ENCODE data around the gene TTC19.

Gene TTC19, protein sequence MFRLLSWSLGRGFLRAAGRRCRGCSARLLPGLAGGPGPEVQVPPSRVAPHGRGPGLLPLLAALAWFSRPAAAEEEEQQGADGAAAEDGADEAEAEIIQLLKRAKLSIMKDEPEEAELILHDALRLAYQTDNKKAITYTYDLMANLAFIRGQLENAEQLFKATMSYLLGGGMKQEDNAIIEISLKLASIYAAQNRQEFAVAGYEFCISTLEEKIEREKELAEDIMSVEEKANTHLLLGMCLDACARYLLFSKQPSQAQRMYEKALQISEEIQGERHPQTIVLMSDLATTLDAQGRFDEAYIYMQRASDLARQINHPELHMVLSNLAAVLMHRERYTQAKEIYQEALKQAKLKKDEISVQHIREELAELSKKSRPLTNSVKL

DNA sequence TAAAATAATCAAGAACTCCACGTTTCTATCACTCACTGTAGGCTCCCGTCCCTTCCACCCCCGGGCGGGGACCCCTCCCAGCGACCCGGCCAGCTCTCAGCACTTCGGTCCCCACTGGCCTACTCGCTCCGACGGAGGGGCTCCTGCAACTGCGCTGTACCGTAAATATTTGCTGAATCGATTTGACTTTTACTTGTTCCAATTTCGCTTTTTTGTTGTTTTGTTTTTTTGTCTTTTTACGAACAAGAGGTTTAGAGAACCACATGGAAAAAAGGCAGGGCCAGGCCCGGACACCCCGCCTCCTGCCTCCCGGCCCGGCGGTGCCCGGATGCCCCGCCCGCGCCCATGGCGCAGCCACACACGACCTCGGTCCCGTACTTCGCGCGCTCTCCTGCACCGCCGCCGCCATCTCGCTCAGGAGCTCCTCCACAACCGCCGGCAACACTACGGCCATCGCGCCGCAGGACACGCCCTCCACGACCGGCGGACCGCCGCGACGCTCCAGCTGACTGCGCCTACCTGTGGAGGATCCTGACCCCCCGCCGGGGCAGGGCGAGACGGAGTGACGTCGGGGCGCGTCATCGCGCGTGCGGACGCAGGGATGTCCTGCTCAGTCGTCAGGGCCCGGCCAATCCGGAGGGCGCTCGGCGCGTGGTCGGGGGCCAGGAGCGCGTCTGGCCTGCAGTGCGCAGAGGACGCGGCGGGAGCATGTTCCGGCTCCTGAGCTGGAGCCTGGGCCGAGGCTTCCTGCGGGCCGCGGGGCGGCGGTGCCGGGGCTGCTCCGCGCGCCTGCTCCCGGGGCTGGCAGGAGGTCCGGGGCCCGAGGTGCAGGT, at the start of gene TTC19, which contains the start of gene ZSWIM7:
Gene TTC19 (plus strand): TSS at position 684 of the 833 bp plus-strand sequence. CDS start 25 bp downstream, at position 709.
Gene ZSWIM7 (minus strand): TSS at position 564 of the 833 bp plus-strand sequence. CDS start 110 bp downstream, at position 454.
- FAIRE-seq, result no peak

DNA sequence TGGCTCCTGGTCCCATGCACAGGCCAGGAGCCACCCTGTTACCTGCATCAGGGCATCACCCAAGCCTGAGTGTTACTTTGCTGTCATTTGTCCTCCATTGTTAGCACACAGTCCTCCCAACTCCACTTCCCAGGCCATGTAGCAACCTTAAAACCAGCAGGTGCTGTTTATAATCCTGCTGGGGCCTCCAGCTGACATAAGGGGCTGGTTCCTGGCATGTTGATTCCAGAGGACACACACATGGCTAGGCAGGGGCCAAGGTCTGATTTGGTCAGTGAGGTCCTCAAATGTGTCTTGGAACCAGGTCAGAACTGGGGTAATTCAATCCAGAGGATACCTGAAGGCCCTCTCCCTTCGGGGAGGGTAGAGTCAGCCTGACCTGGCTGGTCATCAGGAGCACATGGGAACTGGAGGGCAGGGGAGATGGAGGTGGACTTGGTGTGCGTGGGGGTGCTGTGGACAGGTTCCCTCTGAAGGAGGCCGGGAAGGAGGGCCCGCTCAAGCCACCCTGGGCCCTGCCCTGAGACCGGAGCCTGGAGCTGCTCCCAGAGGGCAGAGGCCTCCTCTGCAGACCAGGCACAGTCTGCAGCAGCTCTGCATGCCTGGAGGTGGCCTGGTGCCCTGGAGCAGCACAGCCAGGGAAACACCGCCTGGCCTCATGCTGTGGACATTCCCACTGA, 48.1 kb upstream of the TTC19 start:
- FAIRE-seq, result no peak

DNA sequence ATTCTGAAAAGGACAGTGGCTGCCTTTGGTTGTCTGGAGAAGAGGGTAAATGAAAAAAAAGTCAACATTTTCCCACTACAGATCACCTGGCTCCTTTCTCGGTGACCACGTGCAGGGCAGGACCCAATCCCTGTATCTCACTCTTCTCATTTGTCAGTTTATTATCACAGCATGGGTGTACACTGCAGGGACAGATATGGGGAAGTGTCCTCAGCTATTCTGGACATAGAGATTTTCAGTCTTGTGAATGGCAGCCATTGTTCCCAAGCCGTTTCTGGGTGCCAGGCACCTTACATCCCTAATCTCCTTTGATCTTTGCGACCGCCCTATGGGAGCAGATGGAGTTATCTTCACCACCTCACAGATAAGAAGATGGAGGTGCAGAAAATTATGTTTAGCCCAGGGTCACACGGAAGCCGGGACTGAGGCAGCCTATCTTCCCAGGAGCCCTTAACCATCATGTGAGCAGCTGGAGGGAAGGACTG, 47.5 kb upstream of the TTC19 start:
- no peak for FAIRE-seq

DNA sequence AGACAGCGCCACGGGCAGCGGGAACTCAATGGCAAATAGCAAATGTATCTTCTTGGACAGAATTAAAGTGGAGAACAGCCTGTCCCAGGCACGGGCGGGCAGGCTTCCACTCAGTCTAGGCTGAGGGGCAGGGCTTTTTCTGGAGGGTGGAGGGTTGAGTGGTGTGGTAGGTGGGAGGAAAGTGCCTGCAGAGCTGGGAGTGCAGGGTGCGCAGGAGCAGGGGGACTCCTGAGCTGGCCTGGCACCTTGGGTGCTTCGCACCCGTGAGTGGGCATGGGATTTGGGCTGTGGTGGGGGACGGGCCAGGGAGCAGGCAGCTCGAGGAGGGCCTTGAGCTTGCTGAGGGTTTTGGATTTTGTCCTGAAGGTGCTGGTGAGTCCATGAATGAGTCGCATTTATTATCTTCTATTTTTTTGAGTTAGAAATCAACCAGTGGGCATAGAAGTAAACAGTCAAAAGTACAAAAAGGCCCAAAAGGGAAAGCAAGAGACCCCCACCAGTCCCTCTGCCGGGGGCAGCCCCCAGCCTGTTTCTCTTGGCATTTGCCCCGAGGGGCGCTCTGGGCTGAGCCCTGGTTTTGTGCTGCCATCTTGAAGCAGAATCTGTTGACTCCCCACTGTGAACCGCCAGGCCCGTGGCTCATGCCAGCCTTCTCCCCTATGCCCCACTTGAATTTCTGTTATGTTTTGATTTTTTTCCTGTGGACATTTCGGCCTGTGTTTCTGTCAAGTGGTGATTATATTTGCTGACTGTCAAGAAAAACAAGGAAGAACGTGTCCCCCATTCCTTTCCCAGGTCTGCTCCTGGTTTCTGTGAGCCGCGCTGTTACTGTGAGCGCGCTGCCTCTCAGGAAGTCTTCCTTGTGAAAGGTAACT, 46.5 kb upstream of the TTC19 start:
- FAIRE-seq, result no peak

DNA sequence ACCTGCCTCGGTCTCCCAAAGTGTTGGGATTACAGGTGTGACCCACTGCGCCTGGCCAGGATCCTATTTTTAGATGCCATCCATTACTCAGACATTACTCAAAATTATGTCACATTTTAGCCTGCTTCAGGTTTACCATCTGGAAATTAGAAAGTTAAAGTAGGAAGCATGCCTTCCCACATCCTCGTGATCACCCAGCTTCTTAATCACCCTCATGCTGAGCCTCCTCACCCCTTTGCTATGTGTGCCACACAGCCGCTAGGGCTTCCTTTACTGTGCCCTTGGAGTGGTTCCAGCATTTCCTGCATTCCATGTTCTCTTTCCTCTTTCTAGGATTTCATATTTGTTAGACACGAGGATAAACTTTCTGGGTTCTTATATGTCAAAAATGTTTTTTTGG, 45.4 kb upstream of the TTC19 start:
- no peak for FAIRE-seq

DNA sequence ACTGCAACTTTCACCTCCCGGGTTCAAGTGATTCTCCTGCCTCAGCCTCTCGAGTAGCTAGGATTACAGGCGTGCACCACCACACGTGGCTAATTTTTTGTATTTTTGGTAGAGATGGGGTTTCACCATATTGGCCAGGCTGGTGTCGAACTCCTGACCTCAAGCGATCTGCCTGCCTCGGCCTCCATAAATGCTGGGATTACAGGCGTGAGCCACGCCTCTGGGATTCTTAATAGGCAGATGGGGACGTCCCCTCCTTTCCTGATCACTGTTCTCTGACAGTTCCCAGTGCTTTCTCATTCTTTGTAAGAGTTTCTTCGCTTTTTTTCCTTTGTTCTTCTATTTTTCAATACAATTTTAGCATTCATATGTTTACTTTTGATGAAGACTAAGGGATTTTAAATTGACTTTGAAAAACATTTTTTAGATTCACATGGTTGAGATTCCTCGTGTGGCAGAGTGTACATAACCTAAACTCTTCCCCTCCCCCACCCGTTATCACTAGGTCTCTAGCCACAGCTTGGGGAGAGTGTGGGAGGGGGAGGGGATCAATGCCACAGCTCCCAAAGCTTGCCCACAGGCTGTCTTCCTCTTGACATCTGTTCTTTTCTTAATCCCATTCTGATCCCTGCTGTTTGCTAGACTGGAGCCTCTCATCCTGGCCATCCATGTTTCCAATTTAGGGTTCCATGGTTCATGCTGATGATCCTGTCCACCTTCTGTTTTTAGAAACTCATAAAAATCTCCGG, 43.7 kb upstream of the TTC19 start:
- FAIRE-seq, result no peak

DNA sequence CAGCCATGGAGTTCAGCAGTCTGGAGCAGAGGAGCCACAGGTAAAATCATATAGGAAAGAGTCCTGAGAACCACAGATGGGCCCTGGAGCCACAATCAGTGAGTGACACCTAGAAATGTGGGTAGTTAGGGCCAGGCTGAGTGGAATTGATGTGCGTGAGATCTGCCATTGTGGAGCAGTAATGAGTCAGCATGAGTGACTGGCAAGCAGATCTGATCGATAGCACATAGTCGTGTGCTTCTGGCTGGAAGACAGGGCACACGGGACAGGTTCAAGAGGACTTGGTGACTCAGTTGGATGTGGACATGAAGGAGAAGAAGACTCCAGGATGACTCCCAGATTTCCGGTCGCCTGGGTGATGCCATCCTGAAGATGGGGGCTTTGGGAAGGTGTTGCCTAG, 42.4 kb upstream of the TTC19 start:
- FAIRE-seq, result no peak

DNA sequence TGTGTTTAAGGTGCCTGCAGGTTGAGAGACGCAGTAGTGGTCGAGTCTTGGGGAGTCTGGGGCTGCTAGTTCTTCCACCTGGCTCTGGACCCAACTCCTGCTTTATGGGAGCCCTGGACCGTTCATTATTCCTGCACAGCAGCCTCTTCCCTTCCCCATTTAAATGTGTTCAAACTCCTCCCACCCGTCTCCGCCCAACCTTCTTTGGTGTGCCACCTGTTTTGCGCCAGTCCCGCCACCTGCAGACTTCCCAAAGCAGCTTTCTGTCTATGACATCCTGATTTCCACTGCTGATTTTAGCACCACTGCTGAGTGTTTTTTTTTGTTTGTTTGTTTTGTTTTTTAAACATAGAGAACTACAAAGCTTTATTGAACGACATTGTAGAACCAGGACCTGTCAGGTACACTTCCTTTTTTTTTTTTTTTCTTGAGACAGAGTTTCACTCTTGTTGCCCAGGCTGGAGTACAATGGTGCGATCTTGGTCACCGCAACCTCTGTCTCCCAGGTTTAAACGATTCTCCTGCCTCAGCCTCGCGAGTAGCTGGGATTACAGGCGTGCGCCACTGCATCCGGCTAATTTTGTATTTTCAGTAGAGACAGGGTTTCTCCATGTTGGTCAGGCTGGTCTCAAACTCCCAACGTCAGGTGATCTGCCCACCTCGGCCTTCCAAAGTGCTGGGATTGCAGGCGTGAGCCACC, 41.9 kb upstream of the TTC19 start:
- no peak for FAIRE-seq

DNA sequence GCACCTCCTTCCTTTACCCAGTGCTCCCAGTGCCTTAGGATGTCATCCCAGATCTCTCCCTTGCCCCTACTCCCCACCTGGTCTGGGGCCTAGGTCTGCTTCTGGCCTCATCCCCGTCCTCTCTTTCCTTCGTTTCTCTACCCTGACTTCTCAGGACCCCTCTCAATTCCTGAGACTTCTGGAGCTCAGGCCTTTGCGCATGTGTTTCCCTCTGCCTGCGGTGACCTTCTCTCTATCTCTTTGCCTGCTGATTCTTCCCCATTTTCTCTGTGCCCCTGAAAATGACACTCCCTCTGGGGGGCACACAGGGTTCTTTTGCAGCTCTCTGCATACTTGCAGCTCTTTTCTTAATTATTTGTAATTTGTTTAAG, 41.2 kb upstream of the TTC19 start:
- no peak for FAIRE-seq

DNA sequence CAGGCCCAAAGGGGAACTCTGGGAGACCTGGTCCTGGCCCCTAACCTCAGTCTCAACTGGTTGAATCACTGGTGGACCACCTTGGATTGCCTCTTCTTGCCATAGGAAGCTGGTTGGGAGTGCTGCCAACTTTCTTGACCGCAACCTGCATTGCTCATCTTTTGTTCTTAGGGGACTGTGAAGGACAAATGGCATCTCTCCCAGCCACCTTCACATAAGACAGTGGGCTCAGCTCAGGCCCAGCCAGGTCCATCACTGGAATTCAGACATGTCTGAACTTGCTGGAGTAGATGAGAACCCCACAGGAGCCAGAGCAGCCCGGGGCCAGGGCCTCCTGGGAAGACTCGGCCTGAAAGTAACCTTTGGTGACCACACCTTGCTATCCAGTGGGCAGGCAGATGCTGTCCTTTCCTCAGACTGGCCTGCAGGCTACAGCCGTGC, 35.9 kb upstream of the TTC19 start:
- no peak for FAIRE-seq

DNA sequence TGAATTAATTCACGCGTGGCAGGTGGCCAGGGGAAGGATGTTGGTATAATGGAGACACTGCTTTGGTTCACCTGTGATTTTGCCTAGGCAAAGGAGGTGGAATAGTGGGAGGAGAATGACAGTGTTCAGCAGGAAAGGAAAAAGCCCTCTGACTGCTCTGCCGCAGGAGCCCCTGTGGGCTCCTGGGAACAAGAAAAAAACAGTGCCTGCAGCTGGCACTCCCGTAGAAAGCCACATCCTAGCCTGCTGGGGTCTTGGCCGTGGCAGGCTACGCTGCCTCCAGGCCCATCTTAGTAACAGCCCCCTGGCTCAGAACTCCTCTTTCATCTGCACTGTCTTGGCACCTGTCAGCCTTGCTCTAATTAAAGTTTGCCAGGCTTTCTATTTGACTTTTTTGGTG, 34.1 kb upstream of the TTC19 start:
- FAIRE-seq, result no peak

DNA sequence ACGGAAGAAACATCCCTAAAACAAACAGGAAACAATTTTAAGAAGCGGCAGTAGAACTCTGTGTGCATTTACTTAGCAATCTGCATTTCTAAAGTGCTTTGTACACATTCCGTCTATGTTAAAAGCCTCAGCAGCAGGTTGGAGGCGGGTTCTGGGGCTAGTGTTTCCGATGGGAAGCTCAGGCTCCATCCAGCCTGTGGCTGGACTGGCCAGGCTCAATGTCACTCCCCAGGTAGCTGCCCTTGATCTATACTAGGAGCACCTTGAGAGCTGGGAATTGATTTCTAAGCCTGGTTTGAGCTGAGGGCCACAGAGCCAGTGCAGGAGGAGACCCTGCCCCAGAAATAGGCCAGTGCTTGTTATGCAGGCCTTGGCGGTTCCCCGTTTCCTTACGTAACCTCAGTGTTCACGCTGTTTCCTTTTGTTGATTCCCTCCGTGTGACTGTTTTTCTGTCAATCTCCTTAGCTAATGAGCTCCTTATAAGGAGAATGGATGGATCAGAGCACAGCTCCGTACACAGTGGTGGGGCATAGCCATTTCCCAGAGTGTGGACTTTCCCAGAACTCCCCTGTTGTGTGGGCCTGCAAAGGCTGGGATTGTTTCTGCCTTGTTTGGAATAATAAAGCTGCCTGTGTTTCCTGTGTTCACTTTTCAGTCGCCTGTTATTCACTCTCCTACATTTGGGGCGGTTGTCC, 33.3 kb upstream of the TTC19 start:
- no peak for FAIRE-seq

DNA sequence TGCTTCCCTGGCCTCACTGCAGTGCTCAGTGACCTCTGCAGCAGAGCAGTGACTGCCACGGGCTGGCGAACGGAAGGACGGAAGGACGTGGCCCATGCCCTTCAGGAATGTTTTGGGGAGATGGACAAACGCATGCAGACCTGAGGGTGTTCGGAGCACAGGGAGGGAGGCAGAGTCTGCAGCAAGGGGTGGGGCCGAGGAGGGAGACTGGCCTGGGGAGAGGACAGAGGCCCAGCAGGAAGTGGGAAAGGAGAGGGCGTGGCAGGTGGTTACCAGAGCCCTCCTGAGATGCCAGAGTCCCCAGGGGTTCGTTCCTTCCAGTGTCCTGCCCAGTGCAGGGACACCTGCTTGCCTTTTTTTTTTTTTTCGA, 32.8 kb upstream of the TTC19 start:
- no peak for FAIRE-seq

DNA sequence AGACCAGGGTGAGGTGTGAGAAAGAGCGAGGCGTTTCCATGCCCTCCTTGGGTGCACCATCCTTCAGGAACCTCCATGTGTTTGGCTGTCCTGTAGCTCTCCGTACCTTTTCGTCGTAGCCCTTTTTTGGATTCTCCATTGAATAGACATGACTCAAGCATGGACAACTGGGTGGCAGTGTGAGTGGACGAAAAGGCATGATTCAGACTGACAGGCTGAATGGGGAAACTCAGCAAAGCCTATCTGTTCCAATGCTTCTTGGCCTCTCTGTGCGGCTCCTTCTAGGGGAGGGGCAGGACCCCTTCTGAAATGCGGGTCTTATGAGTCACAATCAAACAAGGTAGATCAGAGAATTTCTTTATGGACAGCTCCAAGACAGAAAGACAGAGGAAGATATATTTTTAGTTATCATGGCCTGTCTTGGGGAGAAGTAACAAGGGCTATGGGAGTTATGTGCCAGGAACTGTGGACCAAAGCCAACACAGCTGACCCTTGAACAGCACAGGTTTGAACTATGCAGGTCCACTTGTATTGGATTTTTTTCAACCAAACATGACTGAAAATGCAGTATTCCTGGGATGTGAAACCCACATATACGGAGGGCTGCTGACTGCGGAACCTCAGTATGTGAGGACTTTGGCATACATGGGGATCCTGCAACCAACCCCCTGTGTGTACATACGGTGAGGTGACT, 31.8 kb upstream of the TTC19 start:
- no peak for FAIRE-seq

DNA sequence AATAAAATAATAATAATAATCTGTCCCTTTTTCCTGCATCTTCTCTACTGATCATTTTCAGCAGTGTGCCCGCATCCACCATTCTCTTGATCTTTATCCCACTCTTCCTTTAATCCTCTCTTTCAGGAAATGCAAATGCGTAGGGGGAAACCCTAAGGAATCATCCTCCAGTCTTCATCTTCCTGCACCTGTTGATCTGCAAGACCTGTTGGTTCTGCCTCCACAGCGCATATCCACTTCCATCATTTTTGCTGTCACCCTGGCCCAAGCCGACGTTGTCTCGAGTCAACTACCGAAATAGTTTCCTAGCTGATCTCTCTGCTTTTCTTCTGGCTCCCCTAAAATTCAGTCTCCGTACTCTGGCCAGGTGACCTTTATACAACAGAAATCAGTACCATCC, 30.2 kb upstream of the TTC19 start:
- FAIRE-seq, result no peak

DNA sequence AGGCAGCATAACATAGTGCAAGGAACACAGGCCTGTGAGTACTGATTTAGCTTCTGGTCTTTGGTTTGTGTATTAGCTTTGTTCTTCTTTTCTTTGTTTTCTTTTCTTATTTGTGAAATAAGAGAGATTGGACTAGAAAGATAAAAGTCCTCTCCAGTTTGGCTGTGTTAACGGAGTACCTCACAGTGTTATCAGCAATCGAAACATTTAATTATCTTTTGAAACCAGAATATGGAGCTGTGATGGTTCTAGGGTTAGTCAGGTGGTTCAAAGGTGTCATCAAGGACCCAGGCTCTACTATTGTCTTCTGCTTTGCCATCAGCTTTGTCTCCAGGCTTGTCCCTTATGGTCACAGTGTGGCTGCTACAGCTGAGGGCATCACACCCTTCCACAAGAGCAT, 29.1 kb upstream of the TTC19 start:
- no peak for FAIRE-seq

DNA sequence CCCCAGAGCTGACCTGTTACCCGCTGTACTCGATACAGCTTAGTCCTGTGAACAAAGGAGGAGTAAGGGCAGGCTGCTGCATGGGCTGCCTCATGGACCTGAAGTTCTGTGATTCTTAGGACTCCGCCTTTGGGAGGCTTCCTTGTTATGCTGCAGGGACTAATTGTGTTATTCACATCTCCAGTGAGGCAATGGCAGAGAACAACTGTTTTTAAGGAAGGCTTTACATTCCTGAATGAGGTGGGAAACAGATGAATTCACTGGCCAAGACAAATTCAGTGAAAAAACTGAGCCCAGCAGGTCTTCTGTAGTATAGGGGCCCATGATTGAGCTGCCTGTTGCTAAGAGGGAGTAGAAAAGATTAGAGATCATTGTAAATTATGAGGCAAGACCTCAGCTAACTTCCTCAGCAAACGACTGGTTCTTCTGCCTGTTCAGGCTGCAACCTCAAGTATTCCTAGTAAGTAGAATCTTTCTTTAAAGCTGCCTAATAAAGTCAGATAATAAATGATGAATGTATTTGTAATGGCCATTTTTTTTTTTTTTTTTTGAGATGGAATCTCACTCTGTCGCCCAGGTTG, 28.4 kb upstream of the TTC19 start:
- FAIRE-seq, result no peak

DNA sequence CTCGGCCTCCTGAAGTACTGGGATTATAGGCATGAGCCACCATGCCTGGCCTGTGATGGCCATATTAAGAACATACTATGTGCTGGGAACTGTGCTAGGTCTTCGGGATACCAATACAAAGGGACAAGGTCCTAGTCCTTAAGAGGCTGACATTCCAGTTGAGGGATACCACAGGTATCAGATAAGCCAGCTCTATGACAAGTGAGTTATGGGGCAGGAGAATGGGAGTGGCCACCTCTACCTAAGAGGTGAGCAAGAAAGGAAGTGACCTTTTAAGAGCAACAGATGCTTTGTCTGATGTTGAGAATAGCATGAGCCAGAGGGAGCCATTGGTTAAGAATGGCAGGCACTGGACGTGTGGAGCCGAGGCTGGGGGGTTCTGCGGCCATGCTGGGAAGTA, 27.7 kb upstream of the TTC19 start:
- no peak for FAIRE-seq

DNA sequence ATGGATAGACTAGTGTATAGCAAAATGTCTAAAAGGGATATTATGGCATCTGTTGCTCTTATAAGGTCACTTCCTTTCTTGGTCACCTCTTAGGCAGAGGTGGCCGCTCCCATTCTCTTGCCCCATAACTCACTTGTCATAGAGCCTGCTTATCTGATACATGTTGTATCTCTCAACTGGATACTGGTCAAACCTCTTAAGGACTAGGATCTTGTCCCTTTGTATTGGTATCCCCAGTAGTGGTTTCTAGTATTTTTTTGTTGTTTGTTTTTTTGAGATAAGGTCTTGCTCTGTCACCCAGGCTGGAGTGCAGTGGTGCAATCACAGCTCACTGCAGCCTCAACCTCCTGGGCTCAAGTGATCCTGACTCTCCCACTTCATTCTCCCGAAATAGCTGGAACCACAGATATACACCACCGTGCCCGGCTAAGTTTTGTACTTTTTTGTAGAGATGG, 27.1 kb upstream of the TTC19 start:
- FAIRE-seq, result no peak
